ENCODE measurements around the gene MYO10. TPM values are rescaled to one million over a fixed set of nuclear protein-coding genes. Genes with fewer than 3 reads are reported as not detected.
"Not testable (repeated sequence)": the region's sequence is repeated elsewhere in the genome, so short reads cannot be mapped to it uniquely, and the experiment has no call there.

Gene MYO10
- total RNA-seq, 2 experiments from 2014 or later, result not detected

DNA sequence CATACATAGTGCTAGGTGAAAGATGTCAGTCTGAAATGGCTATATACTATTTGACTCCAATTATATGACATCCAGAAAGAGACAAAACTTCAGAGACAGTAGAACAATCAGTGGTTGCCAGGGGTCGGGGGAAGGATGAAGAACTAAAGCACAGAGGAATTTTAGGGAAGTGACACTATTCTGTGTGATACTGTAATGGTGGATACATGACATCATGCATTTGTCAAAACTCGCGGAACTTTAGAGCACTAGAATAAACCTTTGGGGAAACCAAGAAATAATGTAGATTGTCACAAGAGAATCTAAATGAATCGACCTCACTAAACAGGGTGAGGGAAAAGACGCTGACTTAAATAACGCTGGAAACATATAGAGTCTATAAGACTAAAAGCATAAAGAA lies 212.3 kb downstream of the MYO10 start:
- Histone ChIP-seq H3K27me3 (ENCODE audit: control insufficient read depth in 1 of 2, insufficient read depth in 2 of 2, low read length in 2 of 2) (no peaks in the 10 kb centered on the region), H3K36me3 (ENCODE audit: insufficient read depth, low read length) (no peaks in the 10 kb centered on the region), H3K4me3 (ENCODE audit: low read length) (no peak overlapping the region), H3K4me1 (ENCODE audit: insufficient read depth, low read length) (peaks cover 9% of the 10 kb centered on the region), H3K9me3 (ENCODE audit: control insufficient read depth in 1 of 2, insufficient read depth in 1 of 2, low read length in 2 of 2) (peaks cover 0 to 5% of the 10 kb centered on the region in 2 experiments), H3K27ac (ENCODE audit: low read depth in 1 of 2, low read length in 2 of 2) (no peak overlapping the region)
- CTCF ChIA-PET, result no interaction called here
- ATAC-seq (ENCODE audit: poor library complexity) (no peak), DNase-seq (no peak)
- peaks cover 20% of the 10 kb centered on the region for H3K4me1 Mint-ChIP-seq (ENCODE audit: low read depth)
- POLR2A ChIA-PET, result no interaction called here
- no peak overlapping the region for H3K27ac Mint-ChIP-seq
- no peaks in the 10 kb centered on the region for H3K36me3 Mint-ChIP-seq (ENCODE audit: low read depth)
- intact Hi-C loops (cut with DNase I, micrococcal nuclease), result no loop called here
- no peaks in the 10 kb centered on the region for H3K27me3 Mint-ChIP-seq
- H3K4me3 Mint-ChIP-seq, result no peak overlapping the region
- TF ChIP-seq, protein P1, sequence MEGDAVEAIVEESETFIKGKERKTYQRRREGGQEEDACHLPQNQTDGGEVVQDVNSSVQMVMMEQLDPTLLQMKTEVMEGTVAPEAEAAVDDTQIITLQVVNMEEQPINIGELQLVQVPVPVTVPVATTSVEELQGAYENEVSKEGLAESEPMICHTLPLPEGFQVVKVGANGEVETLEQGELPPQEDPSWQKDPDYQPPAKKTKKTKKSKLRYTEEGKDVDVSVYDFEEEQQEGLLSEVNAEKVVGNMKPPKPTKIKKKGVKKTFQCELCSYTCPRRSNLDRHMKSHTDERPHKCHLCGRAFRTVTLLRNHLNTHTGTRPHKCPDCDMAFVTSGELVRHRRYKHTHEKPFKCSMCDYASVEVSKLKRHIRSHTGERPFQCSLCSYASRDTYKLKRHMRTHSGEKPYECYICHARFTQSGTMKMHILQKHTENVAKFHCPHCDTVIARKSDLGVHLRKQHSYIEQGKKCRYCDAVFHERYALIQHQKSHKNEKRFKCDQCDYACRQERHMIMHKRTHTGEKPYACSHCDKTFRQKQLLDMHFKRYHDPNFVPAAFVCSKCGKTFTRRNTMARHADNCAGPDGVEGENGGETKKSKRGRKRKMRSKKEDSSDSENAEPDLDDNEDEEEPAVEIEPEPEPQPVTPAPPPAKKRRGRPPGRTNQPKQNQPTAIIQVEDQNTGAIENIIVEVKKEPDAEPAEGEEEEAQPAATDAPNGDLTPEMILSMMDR (IDR thresholded peaks at IDR 0.05), result no peak
- H3K9me3 Mint-ChIP-seq, result peaks cover 9% of the 10 kb centered on the region

DNA sequence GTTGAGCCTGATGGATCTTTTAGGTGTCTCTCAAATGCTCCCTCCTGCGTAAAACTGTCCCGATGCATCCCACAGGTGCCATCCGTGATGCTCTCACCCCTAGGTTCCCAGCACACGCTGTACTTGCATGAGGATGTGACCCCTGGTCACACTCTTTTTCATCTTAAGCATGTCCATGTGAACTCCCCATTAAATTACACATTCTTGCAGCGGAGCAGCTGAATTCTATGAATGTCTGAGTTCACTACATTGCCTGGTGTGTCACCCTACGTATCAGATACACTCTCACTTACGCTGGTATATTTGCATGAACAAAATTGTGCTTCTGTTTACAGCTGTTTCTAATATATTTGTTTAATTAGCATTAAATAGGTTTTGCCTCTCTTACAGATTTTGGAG lies 214.0 kb downstream of the MYO10 start:
- Mint-ChIP-seq H3K36me3 (ENCODE audit: low read depth) (no peaks in the 10 kb centered on the region), H3K4me1 (ENCODE audit: low read depth) (peaks cover 20% of the 10 kb centered on the region), H3K9me3 (peaks cover 9% of the 10 kb centered on the region), H3K27ac (no peak overlapping the region), H3K4me3 (no peak overlapping the region), H3K27me3 (no peaks in the 10 kb centered on the region)
- H3K4me3 ChIP-seq (ENCODE audit: low read length), result no peak overlapping the region
- ATAC-seq (ENCODE audit: poor library complexity), result no peak
- H3K36me3 ChIP-seq (ENCODE audit: insufficient read depth, low read length), result no peaks in the 10 kb centered on the region
- no peak for DNase-seq
- no peaks in the 10 kb centered on the region for H3K27me3 ChIP-seq (ENCODE audit: control insufficient read depth in 1 of 2, insufficient read depth in 2 of 2, low read length in 2 of 2)
- POLR2A ChIA-PET, result no interaction called here
- no peak overlapping the region for H3K27ac ChIP-seq (ENCODE audit: low read depth in 1 of 2, low read length in 2 of 2)
- TF ChIP-seq, protein P1 (IDR thresholded peaks at IDR 0.05), result no peak
- peaks cover 0 to 5% of the 10 kb centered on the region in 2 experiments for H3K9me3 ChIP-seq (ENCODE audit: control insufficient read depth in 1 of 2, insufficient read depth in 1 of 2, low read length in 2 of 2)
- CTCF ChIA-PET, result no interaction called here
- H3K4me1 ChIP-seq (ENCODE audit: insufficient read depth, low read length), result peaks cover 9% of the 10 kb centered on the region
- intact Hi-C loops (cut with DNase I, micrococcal nuclease), result no loop called here

- no peaks in the 10 kb centered on the region for H3K27me3 Mint-ChIP-seq
- no peak overlapping the region for H3K27ac Mint-ChIP-seq
- peaks cover 0 to 5% of the 10 kb centered on the region in 2 experiments for H3K9me3 ChIP-seq (ENCODE audit: control insufficient read depth in 1 of 2, insufficient read depth in 1 of 2, low read length in 2 of 2)
- H3K4me3 ChIP-seq (ENCODE audit: low read length), result no peak overlapping the region
- ATAC-seq (ENCODE audit: poor library complexity), result no peak
- H3K9me3 Mint-ChIP-seq, result peaks cover 5% of the 10 kb centered on the region
- no peak overlapping the region for H3K4me3 Mint-ChIP-seq
- H3K36me3 Mint-ChIP-seq (ENCODE audit: low read depth), result no peaks in the 10 kb centered on the region
- no peak overlapping the region for H3K27ac ChIP-seq (ENCODE audit: low read depth in 1 of 2, low read length in 2 of 2)
- H3K4me1 ChIP-seq (ENCODE audit: insufficient read depth, low read length), result peaks cover 6% of the 10 kb centered on the region
- TF ChIP-seq, protein P1 (IDR thresholded peaks at IDR 0.05), result no peak
- DNase-seq, result no peak
- intact Hi-C loops (cut with DNase I, micrococcal nuclease), result no loop called here
- no peaks in the 10 kb centered on the region for H3K27me3 ChIP-seq (ENCODE audit: control insufficient read depth in 1 of 2, insufficient read depth in 2 of 2, low read length in 2 of 2)
- ChIA-PET POLR2A (no interaction called here), CTCF (no interaction called here)
- peaks cover 14% of the 10 kb centered on the region for H3K4me1 Mint-ChIP-seq (ENCODE audit: low read depth)
- no peaks in the 10 kb centered on the region for H3K36me3 ChIP-seq (ENCODE audit: insufficient read depth, low read length)
Observed at GRCh38 chr5:16721151-16722096, 214.7 kb downstream of the MYO10 start.

DNA sequence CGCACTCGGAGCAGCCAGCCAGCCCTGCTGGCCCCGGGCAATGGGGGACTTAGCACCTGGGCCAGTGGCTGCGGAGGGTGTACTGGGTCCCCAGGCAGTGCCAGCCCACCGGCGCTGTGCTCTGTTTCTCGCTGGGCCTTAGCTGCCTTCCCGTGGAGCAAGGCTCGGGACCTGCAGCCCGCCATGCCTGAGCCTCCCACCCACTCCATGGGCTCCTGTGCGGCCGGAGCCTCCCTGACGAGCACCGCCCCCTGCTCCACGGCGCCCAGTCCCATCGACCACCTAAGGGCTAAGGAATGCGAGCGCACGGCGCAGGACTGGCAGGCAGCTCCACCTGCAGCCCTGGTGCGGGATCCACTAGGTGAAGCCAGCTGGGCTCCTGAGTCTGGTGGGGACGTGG lies 218.1 kb downstream of the MYO10 start:
- H3K9me3 ChIP-seq (ENCODE audit: control insufficient read depth in 1 of 2, insufficient read depth in 1 of 2, low read length in 2 of 2); H3K4me3 ChIP-seq (ENCODE audit: low read length); CTCF ChIA-PET; H3K4me1 ChIP-seq (ENCODE audit: insufficient read depth, low read length); H3K27ac Mint-ChIP-seq; DNase-seq; H3K9me3 Mint-ChIP-seq; H3K4me3 Mint-ChIP-seq; POLR2A ChIA-PET; H3K36me3 ChIP-seq (ENCODE audit: insufficient read depth, low read length); ATAC-seq (ENCODE audit: poor library complexity); intact Hi-C loops (cut with DNase I, micrococcal nuclease); H3K36me3 Mint-ChIP-seq (ENCODE audit: low read depth); H3K4me1 Mint-ChIP-seq (ENCODE audit: low read depth); H3K27me3 Mint-ChIP-seq; H3K27ac ChIP-seq (ENCODE audit: low read depth in 1 of 2, low read length in 2 of 2); H3K27me3 ChIP-seq (ENCODE audit: control insufficient read depth in 1 of 2, insufficient read depth in 2 of 2, low read length in 2 of 2): not testable (repeated sequence)

All from CD4-positive, alpha-beta T cell (primary cell).